Coronary artery (tissue), 2 donors: ENCODE measurements around the gene TLX1.

Experiments used
- DNase-seq: peaks from one replicate; pipeline ENCODE4 v3.0.0-alpha.2; 2017; ENCODE audit warnings: low spot score
- H3K27ac ChIP-seq, 2 donors: fragments of 200-600 bp; sonication (generic); one replicate each; pipeline ENCODE4 v1.5.1; 2016 to 2019
- H3K4me3 ChIP-seq: fragments of 200-600 bp; sonication (generic); 2 replicates; pipeline ENCODE4 v1.5.1; 2016; ENCODE audit warnings: mild to moderate bottlenecking, moderate library complexity
- CTCF ChIP-seq: fragments of 200-600 bp; sonication (generic); IDR thresholded peaks from one replicate; pipeline ENCODE4 v1.5.1; 2019; ENCODE audit warnings: antibody characterized with exemption

TLX1 gene

GRCh38 chr10:101091546-101092290, 39.4 kb upstream of the TLX1 start:
- no peak for TF ChIP-seq CTCF
- DNase-seq: no peak

GRCh38 chr10:101092881-101093354, 38.2 kb upstream of the TLX1 start:
- TF ChIP-seq CTCF: no peak
- H3K27ac ChIP-seq: no peak overlapping the region
- no peak for DNase-seq
- no peak overlapping the region for H3K4me3 ChIP-seq

More at GRCh38 chr10:101091546-101092290, 39.4 kb upstream of the TLX1 start:
- H3K27ac ChIP-seq: no peak overlapping the region
- H3K4me3 ChIP-seq: no peak overlapping the region

- TF ChIP-seq CTCF: no peak
- no peak for DNase-seq
- no peak overlapping the region for H3K4me3 ChIP-seq
- H3K27ac ChIP-seq: no peak overlapping the region
Measured at GRCh38 chr10:101094121-101094879, 36.8 kb upstream of the TLX1 start.

- no peak for TF ChIP-seq CTCF
- no peak for DNase-seq
- Histone ChIP-seq H3K27ac (no peak overlapping the region), H3K4me3 (no peak overlapping the region)
Measured at GRCh38 chr10:101095004-101095403, 36.1 kb upstream of the TLX1 start.

GRCh38 chr10:101095550-101096213, 35.4 kb upstream of the TLX1 start:
- no peak overlapping the region for H3K27ac ChIP-seq

GRCh38 chr10:101096378-101096777, 34.7 kb upstream of the TLX1 start:
- no peak overlapping the region for H3K27ac ChIP-seq
- no peak overlapping the region for H3K4me3 ChIP-seq
- TF ChIP-seq CTCF: no peak
- no peak for DNase-seq

More at GRCh38 chr10:101095550-101096213, 35.4 kb upstream of the TLX1 start:
- TF ChIP-seq CTCF: peak; percentile 60
- DNase-seq: no peak
- no peak overlapping the region for H3K4me3 ChIP-seq
